ENCODE results near the gene MAP2K6.

MAP2K6 gene

GRCh38 chr17:69588316-69588715 lies 173.8 kb downstream of the MAP2K6 start:
- DNase-seq = no peak

- DNase-seq = no peak
These were observed 174.3 kb downstream of the MAP2K6 start for GRCh38 chr17:69588827-69589239.

- DNase-seq = no peak
These were observed 176.2 kb downstream of the MAP2K6 start for GRCh38 chr17:69590671-69591070.

GRCh38 chr17:69592692-69593350 lies 178.3 kb downstream of the MAP2K6 start:
- DNase-seq = no peak

GRCh38 chr17:69593351-69593715 lies 178.8 kb downstream of the MAP2K6 start:
- DNase-seq = no peak

- no peak for DNase-seq
These were observed 179.2 kb downstream of the MAP2K6 start for GRCh38 chr17:69593716-69594115.

GRCh38 chr17:69594641-69595040 lies 180.1 kb downstream of the MAP2K6 start:
- DNase-seq = no peak

GRCh38 chr17:69596141-69596540 lies 181.6 kb downstream of the MAP2K6 start:
- no peak for DNase-seq

GRCh38 chr17:69597898-69598692 lies 183.6 kb downstream of the MAP2K6 start:
- DNase-seq = no peak

- no peak for DNase-seq
These were observed 188.5 kb downstream of the MAP2K6 start for GRCh38 chr17:69602972-69603371.
